T-helper 1 cell treated with Interleukin-12 subunit alpha and Interleukin-12 subunit beta and Interleukin-4 antibody, amounts not matched to agents 30 ng/mL and 1 ng/mL, for 36 hours (primary cell): ENCODE data around the gene EGLN1. TPM values are rescaled to one million over a fixed set of nuclear protein-coding genes. Genes with fewer than 3 reads are reported as not detected.
"Not testable (repeated sequence)": the region's sequence is repeated elsewhere in the genome, so short reads cannot be mapped to it uniquely, and the experiment has no call there.

Experiments
- intact Hi-C: fragments of 100-400 bp; cut with micrococcal nuclease; formaldehyde crosslinking; loops from one replicate; pipeline ENCODE4 v1.15.1; 2024
- total RNA-seq: library from RNA; stranded (reverse); gene quantifications from 2 replicates; pipeline ENCODE4 v1.2.3, GENCODE V29; 2022

Gene EGLN1
- total RNA-seq, 1 donor from 2014 or later = 20.8 TPM

GRCh38 chr1:231369282-231369681 lies 52.8 kb downstream of the EGLN1 start:
- intact Hi-C loops = no loop called here

GRCh38 chr1:231364192-231364591 lies 57.9 kb downstream of the EGLN1 start:
- intact Hi-C loops = no loop called here

GRCh38 chr1:231363624-231364023 lies 58.5 kb downstream of the EGLN1 start:
- intact Hi-C loops = no loop called here

GRCh38 chr1:231362325-231362724 lies 59.8 kb downstream of the EGLN1 start:
- intact Hi-C loops = no loop called here

- intact Hi-C loops = no loop called here
Measured at GRCh38 chr1:231359113-231359512, 63.0 kb downstream of the EGLN1 start.

GRCh38 chr1:231357831-231358354 lies 64.2 kb downstream of the EGLN1 start:
- intact Hi-C loops = loop anchor here (1.0 kb wide), 7 partner anchors 20 to 448 kb away; partner anchors contain the start of genes EGLN1, SPRTN and TSNAX

- intact Hi-C loops = no loop called here
Measured at GRCh38 chr1:231357187-231357772, 64.8 kb downstream of the EGLN1 start.

- intact Hi-C loops = no loop called here
Measured at GRCh38 chr1:231355171-231355570, 66.9 kb downstream of the EGLN1 start.

- intact Hi-C loops = no loop called here
Measured at GRCh38 chr1:231354330-231355020, 67.6 kb downstream of the EGLN1 start.

GRCh38 chr1:231353086-231353485 lies 69.0 kb downstream of the EGLN1 start:
- intact Hi-C loops = no loop called here

- intact Hi-C loops = no loop called here
Measured at GRCh38 chr1:231351816-231352215, 70.3 kb downstream of the EGLN1 start.

GRCh38 chr1:231348856-231349255 lies 73.2 kb downstream of the EGLN1 start:
- intact Hi-C loops = not testable (repeated sequence)

- intact Hi-C loops = no loop called here
Measured at GRCh38 chr1:231348442-231348841, 73.6 kb downstream of the EGLN1 start.

- intact Hi-C loops = no loop called here
Measured at GRCh38 chr1:231347961-231348360, 74.1 kb downstream of the EGLN1 start.

- intact Hi-C loops = no loop called here
Measured at GRCh38 chr1:231340328-231341013, 81.6 kb downstream of the EGLN1 start.

GRCh38 chr1:231338270-231339128 lies 83.6 kb downstream of the EGLN1 start, which contains the start of gene SPRTN:
TSS of gene SPRTN (plus strand) at chr1:231338293. CDS start at chr1:231338384, 91 bp downstream.
- intact Hi-C loops = loop anchor here (1.0 to 5.0 kb wide), 10 partner anchors 20 to 1996 kb away; partner anchors contain the start of genes CCSAP, EGLN1, TSNAX and TTC13

GRCh38 chr1:231337472-231338269 lies 84.4 kb downstream of the EGLN1 start, which contains the start of gene EXOC8:
TSS of gene EXOC8 (minus strand) at chr1:231337852. CDS start at chr1:231337745, 107 bp downstream.
- intact Hi-C loops = loop anchor here (1.0 to 5.0 kb wide), 15 partner anchors 21 to 1995 kb away; partner anchors contain the start of genes C1orf198, CCSAP, COG2 and EGLN1

GRCh38 chr1:231337043-231337471 lies 85.0 kb downstream of the EGLN1 start:
- intact Hi-C loops = loop anchor here (1.0 to 5.0 kb wide), 6 partner anchors 96 to 1995 kb away; partner anchors contain the start of genes C1orf198, CCSAP, COG2 and GNPAT
